ENCODE results near the gene GOLPH3L.
"Not testable (repeated sequence)": the region's sequence is repeated elsewhere in the genome, so short reads cannot be mapped to it uniquely, and the experiment has no call there.

GOLPH3L gene

DNA sequence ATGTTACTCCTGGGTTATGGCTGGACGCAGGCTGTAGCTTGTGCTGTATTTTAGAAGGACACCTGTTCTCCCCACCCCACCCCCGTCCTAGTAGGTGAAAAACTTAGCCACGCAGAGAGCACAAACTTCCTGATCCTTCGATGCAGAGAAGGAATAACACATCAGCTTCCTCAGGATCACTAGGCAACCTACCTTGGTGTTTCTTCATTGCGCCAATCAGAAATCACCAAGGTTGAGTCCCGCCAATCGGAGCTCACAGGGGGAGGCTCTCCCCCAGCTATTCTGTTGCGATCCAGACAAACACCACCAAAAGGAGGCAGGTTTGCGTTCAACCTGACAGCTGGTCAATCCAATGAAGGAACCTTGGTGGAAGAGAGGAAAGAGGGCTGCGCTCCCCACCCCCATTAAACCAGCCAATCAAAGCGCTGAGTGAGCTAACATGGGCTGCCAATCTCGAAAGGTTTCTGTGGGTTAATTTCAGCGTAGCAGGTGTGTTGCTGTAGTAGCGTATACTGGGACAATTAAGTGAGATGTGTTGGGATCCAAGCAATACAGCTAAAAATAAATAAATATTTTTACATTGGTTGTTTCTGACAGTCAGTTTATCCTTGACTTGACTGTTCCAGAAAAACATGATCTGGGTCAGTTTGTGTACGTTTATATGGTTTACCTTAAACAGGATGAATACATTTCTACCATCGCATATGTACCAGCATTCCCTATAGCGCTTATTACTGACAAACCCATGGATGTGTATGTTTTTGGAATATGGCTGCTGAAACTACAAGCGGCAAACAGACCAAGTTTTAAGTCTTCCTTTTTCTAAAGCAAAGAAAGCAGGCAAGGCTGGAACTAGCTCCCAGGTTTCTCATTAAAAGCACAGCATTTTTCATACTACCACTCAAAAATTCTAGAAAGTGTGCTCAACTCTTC is at the start of gene GOLPH3L:
Gene GOLPH3L, minus strand, starts transcription at position 160 of the 933 bp plus-strand sequence. CDS start 2,316 bp downstream, outside the sequence.
- DNase-seq: peak; percentile 99

DNA sequence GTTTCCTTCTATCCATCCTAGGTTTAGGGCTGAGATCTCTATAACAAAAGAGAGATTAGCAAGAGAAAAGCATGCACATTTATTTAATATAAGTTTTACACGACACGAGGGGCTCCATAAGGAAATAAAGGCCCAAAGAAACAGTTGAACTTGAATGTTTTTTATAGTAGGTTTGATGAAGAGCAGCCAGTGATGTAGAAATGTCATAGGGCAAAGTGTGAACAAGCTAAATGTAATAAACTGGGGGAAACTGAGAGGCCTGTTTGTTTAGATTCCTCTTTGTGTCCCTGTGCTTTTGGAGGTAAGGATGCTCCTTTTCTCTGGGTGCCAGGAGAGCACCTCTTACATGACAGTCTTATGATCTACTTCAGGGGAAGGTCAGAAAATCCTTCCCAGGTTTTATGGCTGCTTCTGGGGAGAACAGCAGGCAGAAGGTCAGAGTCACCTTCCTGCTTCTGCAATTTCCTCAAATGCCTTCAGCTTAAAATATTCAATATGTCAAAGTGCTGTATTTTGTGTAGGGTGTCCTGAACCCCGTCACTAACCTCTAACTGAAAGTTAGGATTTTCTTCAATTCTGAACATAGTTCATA is 33.3 kb upstream of the GOLPH3L start:
- DNase-seq: no peak

DNA sequence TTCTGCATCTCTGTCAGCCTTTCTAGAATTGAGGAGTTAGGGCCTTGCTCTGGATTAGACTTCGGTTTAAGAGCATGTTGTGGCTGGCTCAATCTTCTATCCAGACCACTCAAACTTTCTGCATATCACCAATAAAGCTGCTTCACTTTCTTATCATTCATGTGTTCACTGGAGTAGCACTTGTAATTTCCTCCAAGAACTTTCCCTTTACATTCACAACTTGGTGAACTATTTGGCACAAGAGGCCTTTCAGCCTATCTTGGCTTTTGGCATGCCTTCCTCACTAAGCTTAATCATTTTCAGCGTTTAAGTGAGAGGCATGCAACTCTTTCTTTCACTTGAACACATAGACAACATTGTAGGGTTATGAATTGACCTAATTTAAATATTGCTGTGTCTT is 27.4 kb upstream of the GOLPH3L start:
- no peak for DNase-seq

DNA sequence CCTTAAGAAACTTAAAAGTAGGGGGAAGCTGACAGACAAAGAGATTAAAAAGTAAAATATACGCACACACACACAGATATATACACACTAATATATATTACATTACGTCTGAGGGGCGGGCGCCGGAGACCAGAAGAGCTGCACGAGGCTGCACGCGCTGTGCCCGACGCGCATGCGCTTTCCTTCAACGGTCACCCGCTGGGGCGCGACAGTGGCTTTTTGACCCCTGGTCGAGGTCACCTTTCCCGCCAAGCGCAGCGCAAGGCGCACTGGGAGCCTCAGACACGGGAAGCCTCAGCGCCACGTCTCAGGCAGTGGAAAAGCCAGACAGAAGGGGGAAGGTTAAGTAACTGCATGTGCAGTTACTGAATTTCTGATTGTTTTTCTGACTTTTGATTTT is 23.7 kb upstream of the GOLPH3L start, which contains the start of gene HORMAD1:
Gene HORMAD1, minus strand, starts transcription at position 193 of the 400 bp plus-strand sequence. CDS start 1,390 bp downstream, outside the sequence.
- DNase-seq: no peak

DNA sequence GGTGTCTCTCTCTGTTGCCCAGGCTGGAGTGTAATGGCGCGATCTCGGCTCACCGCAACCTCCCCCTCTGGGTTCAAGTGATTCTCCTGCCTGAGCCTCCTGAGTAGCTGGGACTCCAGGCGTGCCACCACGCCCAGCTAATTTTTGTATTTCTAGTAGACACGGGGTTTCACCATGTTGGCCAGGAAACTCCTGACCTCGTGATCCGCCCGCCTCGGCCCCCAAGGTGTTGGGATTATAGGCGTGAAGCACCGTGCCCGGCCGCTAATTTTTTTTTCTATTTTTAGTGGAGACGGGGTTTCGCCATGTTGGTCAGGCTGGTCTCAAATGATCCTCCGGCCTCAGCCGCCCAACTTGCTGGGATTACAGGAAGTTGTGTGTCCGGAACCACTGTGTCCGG is 23.1 kb upstream of the GOLPH3L start:
- DNase-seq: no peak

DNA sequence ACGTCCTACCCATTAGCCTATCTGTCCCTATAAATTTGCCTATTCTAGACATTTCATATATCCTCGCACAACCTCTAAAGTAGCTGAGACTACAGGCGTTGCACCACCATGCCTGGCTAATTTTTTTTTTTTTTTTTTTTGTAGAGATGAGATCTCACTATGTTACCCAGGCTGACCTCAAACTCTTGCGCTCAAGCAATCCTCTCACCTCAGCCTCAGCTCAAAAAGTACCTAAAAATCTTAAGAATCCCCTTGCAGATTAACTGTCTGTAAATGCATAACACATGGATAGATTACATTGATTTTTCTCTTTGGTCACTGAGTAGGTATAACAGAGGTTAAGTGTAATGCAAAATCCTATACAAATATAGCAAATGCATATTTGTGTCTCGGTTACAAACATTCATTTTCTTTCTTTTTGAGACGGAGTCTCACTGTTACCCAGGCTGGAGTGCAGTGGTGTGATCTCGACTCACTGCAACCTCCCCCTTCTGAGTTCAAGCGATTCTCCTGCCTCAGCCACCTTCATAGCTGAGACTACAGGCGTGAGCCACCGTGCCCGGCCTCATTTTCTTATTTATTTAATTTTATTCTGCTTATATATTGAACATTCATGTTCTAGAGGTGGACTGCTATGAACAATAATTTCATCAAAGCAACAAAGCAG is 21.4 kb upstream of the GOLPH3L start:
- DNase-seq: no peak

DNA sequence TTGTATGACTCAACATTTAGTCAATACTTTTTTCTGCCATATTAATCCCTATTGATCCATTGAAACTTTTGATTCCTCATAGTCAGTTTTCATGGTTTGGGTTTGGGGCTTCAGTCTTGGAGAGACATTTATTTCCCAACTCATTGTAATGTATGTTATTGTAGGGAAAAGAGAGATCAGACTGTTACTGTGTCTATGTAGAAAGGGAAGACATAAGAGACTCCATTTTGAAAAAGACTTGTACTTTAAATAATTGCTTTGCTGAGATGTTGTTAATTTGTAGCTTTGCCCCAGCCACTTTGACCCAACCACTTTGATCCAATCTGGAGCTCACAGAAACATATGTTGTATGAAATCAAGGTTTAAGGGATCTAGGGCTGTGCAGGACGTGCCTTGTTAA is 12.1 kb upstream of the GOLPH3L start:
- not testable (repeated sequence) for DNase-seq

DNA sequence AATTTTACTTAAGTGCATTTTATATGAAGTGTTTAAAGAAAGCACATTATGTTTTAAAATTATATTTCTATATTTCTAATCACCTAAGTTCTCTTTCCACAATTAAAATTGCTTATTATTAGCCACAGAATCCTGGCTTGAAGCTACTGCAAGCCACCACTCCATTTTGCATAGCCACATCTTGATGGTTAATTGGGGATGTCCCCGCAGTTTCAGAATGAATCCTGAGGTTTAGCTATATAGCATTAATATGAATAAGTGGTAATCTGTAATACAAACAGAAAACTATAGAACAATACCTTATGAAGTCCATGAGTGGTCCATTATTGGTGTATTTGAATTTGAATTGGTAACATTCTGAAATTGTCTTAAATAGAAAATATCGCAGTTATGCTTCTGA is 11.6 kb upstream of the GOLPH3L start:
- DNase-seq: no peak

DNA sequence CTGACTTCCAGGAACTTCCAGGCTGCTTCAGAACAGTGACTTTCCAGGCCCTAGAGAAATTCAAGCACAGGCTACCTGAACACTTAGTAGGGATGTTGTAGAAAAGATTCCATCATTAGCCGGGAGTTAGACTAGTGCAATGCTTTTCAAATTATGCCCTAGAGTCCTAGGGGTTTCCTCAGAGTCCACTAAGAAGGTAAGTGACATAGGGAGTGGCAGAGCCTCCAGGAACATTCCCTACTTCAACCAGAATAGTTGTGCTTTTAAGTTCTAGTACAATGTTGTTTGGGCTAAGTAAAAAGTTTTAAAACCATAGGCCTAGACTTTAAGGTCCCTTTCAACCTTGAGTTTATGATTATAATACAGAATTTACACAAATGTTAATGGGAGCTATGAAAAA is 9.1 kb upstream of the GOLPH3L start:
- no peak for DNase-seq

DNA sequence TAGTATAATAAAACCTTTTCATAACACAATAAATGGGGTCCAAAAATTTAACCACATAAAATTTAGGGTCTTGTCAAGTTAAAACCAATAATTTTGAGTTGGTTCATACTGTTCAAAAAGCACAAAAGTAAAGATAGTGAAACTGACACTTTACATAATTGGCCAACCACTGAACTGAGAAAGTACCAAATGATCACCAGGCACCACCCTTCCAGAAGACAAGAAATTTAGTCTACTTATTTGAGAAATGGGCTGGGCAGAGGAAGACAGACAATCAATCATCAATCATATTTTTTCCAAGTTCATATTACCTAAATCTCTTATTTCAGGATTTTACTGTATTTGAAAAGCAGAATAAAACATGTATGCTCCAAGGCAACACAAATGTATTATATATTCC is 6.5 kb upstream of the GOLPH3L start:
- no peak for DNase-seq

DNA sequence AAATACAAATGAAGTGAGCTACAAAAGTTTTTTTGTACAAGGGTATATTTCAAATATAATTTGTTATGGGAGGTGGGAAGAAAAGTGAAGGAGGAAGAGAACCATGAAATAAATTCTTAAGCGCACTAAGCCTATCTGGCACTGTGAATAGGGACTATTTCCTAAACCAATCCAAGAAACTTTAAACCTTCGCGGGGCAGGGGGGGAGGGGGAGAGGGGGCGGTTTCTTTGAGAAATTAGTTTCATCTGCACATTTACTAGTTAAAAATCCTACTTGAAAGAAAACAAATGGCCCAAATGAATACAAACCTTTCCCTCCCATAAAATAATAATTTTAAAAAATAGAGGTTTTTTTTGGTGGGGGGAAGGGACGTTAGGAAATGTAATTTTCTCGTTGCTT is 364 bp downstream of the GOLPH3L start:
- DNase-seq: no peak

DNA sequence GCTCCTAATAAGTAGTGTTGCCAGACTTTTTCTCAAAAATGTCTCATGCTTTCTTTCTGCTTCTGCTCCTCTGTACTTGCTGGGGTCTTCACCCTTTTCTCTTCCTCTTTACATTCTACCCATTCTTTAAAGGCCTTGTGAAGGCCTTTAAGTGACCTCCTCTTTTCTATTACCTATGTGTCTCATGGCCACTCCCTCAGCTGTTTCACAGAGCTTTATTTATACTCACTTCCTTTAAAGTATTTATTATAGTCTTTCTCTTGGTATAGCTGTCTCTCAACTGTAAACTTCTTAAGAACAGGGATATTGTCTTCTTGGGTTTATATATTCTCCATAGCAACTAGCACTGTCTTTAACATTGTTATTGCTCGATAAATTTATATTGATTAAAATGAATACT is 792 bp downstream of the GOLPH3L start:
- DNase-seq: no peak

DNA sequence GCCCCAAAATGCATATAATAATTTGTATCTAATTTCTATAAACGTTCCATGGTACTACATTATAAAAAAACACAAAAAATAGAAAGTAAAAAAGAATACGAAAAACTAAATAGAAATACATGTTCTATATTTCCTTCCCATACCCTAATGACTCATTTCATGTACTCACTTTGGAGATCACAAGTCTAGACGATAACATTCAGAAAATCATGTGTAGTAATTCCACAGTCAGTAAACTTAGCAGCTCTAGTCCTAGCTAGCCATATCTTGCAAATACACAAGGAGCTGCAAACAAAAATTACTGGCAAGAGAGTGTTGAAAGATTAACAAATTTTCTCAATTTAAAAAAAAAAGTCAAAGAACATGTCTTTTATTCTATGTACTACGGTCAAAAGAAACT is 1.4 kb downstream of the GOLPH3L start:
- no peak for DNase-seq

DNA sequence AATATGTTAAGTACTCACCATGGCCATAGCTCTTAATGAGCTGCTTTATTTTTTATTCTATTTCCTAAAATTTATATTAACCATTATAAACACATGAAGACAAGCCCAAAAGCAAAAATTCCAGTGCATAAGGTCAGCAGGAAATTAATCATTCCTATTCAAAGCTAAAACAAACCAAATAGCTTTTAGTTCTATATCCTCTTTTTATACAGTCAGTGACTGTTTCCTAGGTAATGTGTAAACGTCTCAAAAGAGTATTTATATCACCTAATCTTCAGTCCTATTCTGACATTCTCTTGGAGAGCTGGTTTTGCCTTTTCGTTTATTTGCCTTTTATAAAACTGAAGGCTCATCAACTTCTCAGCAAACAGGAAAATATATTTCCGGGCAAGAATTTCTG is 4.2 kb downstream of the GOLPH3L start:
- no peak for DNase-seq

DNA sequence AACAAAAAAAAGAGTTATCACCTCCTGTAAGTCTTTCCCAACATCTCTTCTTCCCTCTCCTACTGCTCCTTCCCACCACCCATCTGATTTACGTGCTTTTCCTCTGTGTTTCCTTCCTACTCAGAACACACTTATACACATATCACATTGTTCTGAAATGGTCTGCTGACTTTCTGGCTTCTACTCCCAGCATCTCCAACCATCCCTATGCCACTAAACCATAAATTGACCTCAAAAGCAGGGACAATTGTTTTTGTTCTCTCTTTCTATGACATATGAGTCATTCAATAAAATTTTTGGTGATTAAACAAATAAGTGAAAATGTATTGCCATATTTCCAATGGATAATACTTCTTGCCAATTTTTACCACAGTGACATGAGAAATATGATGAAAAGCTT is 8.2 kb downstream of the GOLPH3L start:
- DNase-seq: no peak

DNA sequence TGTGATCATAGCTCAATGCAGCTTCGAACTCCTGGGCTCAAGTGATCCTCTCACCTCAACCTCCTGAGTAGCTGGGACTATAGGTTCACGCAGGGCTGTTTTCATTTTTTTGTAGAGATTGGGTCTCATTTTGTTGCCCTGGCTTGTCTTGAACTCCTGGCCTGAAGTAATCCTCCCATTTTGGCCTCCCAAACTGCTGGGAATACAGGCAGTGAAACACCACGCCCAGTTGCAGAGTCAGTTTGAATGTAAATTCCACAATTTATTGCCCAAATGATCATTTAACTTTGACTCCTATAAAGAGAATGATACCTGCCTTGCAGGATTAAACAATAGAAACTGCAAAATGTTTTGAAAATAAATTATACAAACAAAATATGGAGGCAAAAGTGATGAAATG is 10.7 kb downstream of the GOLPH3L start:
- DNase-seq: no peak

DNA sequence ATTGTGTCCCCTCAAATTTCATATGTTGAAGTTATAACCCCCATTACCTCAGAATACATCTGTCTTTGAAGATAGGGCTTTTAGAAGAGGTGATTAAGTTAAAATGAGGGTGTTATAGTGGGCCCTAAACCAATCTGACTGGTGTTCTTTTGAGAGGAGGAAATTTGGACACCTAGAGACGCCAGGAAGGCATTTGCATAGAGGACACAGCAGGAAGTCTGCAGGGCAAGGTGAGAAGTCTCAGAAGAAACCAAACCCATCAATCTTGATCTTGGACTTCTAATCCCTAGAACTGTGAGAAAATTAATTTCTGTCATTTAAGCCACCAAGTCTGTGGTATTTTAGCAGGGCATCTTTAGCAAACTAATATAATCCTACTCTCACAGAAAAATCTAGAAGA is 13.0 kb downstream of the GOLPH3L start:
- no peak for DNase-seq

DNA sequence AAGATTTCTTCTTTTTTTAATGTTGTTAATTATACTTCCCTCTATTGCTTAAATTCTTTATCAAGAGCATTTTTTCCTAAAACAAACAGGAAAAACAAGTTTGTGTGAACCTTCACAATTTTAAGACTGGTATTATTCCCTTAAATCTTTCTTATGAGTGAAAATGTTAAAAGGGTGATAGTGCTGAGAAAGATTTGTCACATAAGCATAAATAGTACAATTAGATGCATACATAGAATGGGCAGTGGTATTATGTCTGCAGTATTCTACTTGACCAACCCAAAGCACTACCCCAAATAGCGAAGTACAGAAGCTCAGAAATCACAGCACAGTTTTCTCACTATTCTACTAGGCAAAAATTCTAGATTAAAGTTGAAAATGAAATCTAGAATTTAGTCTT is 18.0 kb downstream of the GOLPH3L start:
- DNase-seq: no peak

DNA sequence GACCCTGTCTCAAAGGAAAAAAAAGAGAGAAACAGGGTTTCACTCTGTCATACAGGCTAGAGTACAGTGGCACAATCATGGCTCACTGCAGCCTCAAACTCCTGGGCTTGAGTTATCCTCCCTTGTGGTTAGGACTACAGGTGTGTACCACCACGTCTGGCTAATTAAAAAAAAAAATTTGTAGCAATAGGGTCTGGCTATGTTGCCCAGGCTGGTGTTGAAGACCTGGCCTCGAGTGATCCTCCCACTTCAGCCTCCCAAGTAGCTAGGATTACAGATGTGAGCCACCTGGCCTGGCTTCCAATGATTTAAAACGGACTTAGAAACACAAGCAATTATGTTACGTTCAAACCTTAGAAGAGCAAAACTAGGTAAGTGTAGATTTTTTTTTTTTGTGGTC is 22.1 kb downstream of the GOLPH3L start:
- no peak for DNase-seq

DNA sequence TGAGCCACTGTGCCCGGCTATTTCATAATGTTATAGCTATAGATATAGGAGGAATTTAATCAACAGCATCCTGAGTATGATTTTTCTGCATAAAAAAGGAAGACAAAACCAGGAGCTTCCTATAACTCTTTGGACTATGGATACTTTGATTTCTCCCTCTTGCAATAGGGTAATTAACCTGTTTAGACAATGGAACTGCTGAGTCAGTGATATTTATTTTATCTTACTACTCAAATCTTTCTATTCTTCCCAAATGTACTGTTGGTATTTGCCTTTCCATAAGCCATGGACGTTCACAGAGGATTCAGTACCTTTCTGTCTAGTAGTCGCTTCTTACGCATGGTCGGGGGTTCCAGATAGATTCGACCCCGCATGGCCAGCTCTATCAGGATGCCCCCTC is 33.6 kb downstream of the GOLPH3L start:
- no peak for DNase-seq

DNA sequence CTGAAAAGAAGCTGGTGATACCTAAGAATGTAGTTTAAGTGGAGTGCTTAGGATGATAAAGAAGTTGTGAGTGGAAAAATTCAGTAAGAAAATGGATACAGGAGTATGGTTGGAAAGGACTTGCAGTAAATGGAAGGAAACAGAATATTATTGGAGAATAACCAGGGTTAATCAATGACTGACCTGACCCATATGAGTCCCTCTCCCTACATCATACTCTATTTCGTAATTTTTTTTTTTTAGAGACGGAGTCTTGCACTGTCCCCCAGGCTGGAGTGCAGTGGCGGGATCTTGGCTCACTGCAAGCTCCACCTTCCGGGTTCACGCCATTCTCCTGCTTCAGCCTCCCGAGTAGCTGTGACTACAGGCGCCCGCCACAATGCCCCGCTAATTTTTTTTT is 34.1 kb downstream of the GOLPH3L start:
- DNase-seq: no peak

DNA sequence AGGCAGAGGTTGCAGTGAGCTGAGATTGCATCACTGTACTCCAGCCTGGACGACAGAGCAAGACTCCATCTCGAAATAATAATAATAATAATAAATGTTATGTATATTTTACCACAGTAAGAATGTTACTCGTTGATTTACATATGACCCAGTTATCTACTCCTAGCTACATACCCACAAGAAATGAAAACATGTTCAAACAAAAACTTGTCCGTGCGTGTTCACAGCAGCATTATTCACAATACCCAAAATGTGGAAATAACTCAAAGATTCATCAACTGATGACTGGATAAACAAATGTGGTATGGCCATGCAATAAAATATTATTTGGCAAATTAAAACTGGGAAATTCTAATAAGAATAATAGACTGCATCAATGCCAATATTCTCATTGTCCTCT is 35.8 kb downstream of the GOLPH3L start:
- DNase-seq: no peak

DNA sequence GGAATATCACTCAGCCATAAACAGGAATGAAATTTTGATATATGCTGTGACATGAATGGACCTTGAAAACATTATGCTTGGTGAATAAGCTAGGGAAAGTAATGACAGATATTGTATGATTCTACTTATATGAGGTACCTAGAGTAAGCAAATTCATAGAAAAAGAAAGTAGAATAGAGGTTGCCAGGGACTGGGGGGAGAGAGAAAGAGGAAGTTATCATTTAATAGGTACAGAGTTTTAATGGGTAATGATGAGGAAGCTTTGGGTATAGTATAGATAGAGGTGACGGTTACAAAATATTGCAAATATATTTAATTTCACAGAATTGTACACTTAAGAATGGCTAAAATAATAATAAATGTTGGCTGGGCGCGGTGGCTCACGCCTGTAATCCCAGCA is 36.4 kb downstream of the GOLPH3L start:
- no peak for DNase-seq

DNA sequence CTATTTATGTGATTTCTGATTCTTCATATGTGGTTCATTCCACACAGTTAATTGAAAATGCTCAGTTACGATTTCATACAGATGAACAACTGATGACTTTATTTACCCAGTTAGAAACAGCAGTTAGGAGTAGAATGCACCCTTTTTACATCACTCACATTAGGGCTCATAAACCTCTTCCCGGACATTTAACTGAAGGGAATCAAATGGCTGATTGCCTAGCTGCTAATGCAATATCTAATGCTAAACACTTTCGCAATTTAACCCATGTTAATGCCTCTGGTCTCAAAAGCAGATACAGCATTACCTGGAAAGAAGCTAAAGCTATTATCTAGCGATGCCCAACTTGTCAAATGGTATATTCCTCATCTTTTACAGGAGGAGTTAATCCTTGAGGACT is 39.9 kb downstream of the GOLPH3L start:
- DNase-seq: not testable (repeated sequence)

All from NCI-H1092 (cell line).